K562 (cell line): ENCODE results near the gene FKBP15. TPM values are rescaled to one million over a fixed set of nuclear protein-coding genes. Genes with fewer than 3 reads are reported as not detected.

Experiments
- ATAC-seq: fragments of 200-7000 bp; cut with Tn5 transposase; 3 replicates; pipeline ENCODE4 v1.9.1; 2020; ENCODE audit warnings: moderate library complexity
- BruUV-seq: library from RNA; stranded (reverse); fragments of 400-500 nt; replicated peaks from 2 replicates; lab custom pipeline; 2021; lab: Mats Ljungman, UMichigan
- CTCF ChIA-PET: fragments of 300-600 bp; formaldehyde crosslinking; extraction: SDS; loops from one replicate; lab custom pipeline; 2021; ENCODE audit warnings: low intra/inter-chr PET ratio; lab: Yijun Ruan, JAX
- POLR2A ChIA-PET: fragments of 300-600, 350-650 bp; sonication (Branson Sonifier 250); formaldehyde crosslinking; extraction: SDS; loops from one replicate; lab custom pipeline; 2021; ENCODE audit warnings: antibody characterized with exemption, inconsistent platforms; lab: Yijun Ruan, JAX
- DNase-seq, 4 experiments: peaks; one replicate each; pipeline versions ENCODE4 v3.0.0 to v3.0.0-alpha.2; 2011 to 2018; ENCODE audit warnings: low spot score in 3 of 4, mixed read lengths in 3 of 4; ENCODE audit errors: extremely low read depth in 1 of 4
- FAIRE-seq: peaks from 2 replicates; lab custom pipeline; 2011; peaks lifted over from hg19 to GRCh38; lab: Jason Lieb, UNC
- H2AFZ ChIP-seq: 2 replicates; pipeline ENCODE4 v1.6.0; 2011; ENCODE audit warnings: low read depth, low read length, control low read depth, inconsistent platforms
- H3K27ac ChIP-seq: fragments of 200-600 bp; 3 replicates; pipeline ENCODE4 v1.8.0; 2011; ENCODE audit warnings: low read depth, mild to moderate bottlenecking, control low read depth, inconsistent platforms, low read length, moderate library complexity, mixed read lengths; ENCODE audit errors: extremely low read depth
- H3K27me3 ChIP-seq, 2 experiments: fragments of 300-600 bp in 1 of 2; 2 replicates in 1 of 2; 3 replicates in 1 of 2; pipeline versions ENCODE4 v1.6.0 to v1.8.0; 2011; ENCODE audit warnings: inconsistent platforms in 2 of 2, low read length in 2 of 2, mild to moderate bottlenecking in 1 of 2, mixed read lengths in 1 of 2, moderate library complexity in 1 of 2; ENCODE audit not compliant: control insufficient read depth in 2 of 2, insufficient read depth in 2 of 2
- H3K36me3 ChIP-seq: fragments of 300-600 bp; 3 replicates; pipeline ENCODE4 v1.8.0; 2011; ENCODE audit warnings: mild to moderate bottlenecking, low read length, inconsistent platforms; ENCODE audit not compliant: control insufficient read depth, insufficient read depth
- H3K4me1 ChIP-seq, 2 experiments: fragments of 200-600 bp in 1 of 2; replicated peaks in 1 of 2; 2 replicates in 1 of 2; 3 replicates in 1 of 2; pipeline versions ENCODE4 v1.5.1 to v1.8.0; 2011; ENCODE audit warnings: inconsistent platforms in 2 of 2, low read length in 2 of 2, mild to moderate bottlenecking in 1 of 2, mixed read lengths in 1 of 2, moderate library complexity in 1 of 2; ENCODE audit not compliant: control insufficient read depth in 2 of 2, insufficient read depth in 2 of 2
- H3K4me2 ChIP-seq: 2 replicates; pipeline ENCODE4 v1.6.1; 2011; ENCODE audit warnings: low read length, control low read depth, inconsistent platforms, mixed read lengths; ENCODE audit not compliant: insufficient read depth
- H3K4me3 ChIP-seq: fragments of 200-600 bp; sonication (generic), shearing (Covaris generic); 2 replicates; pipeline ENCODE4 v1.5.1; 2016; ENCODE audit warnings: control low read depth, inconsistent platforms
- H3K79me2 ChIP-seq: fragments of 200-600 bp; 3 replicates; pipeline ENCODE4 v1.8.0; 2011; ENCODE audit warnings: low read length, inconsistent platforms; ENCODE audit not compliant: control insufficient read depth, insufficient read depth
- H3K9ac ChIP-seq, 2 experiments: 2 replicates each; pipeline versions ENCODE4 v1.6.0 to v1.6.1; 2011; ENCODE audit warnings: low read depth in 2 of 2, low read length in 2 of 2, control low read depth in 1 of 2, inconsistent platforms in 1 of 2, mild to moderate bottlenecking in 1 of 2, mixed read lengths in 1 of 2; ENCODE audit not compliant: insufficient read depth in 1 of 2
- H3K9me1 ChIP-seq: one replicate; pipeline ENCODE4 v1.6.0; 2011; ENCODE audit warnings: inconsistent platforms, mild to moderate bottlenecking, low read length, moderate library complexity; ENCODE audit not compliant: control insufficient read depth, insufficient read depth
- H3K9me3 ChIP-seq: replicated peaks from 2 replicates; pipeline ENCODE4 v1.5.1; 2011; ENCODE audit warnings: low read depth, low read length, inconsistent platforms; ENCODE audit not compliant: control insufficient read depth, insufficient read depth
- H4K20me1 ChIP-seq: replicated peaks from 2 replicates; pipeline ENCODE4 v1.6.1; 2011; ENCODE audit warnings: low read length, inconsistent platforms, mixed read lengths; ENCODE audit not compliant: control insufficient read depth, insufficient read depth
- CEBPB ChIP-seq: fragments of 450-650 bp; IDR thresholded peaks from 2 replicates; pipeline ENCODE4 v1.6.1; 2016; ENCODE audit warnings: missing genetic modification characterization, missing compliant biosample characterization
- CHAMP1 ChIP-seq: fragments of 450-650 bp; IDR thresholded peaks from 2 replicates; pipeline ENCODE4 v1.6.1; 2016; ENCODE audit warnings: mild to moderate bottlenecking
- NFE2L1 ChIP-seq: fragments of 450-650 bp; IDR thresholded peaks from 2 replicates; pipeline ENCODE4 v1.6.1; 2016; ENCODE audit warnings: missing genetic modification characterization, low read depth, mild to moderate bottlenecking, missing compliant biosample characterization, moderate library complexity, borderline replicate concordance
- NR3C1 ChIP-seq: sonication (generic); formaldehyde crosslinking; IDR thresholded peaks from 2 replicates; pipeline ENCODE4 v1.8.1; 2022; ENCODE audit warnings: missing genetic modification reagents
- SIRT6 ChIP-seq: IDR thresholded peaks from one replicate; pipeline ENCODE4 v1.6.1; 2012; ENCODE audit warnings: low read depth, mild to moderate bottlenecking, control low read depth, inconsistent platforms, low read length, moderate library complexity
- SMARCA5 ChIP-seq: fragments of 450-650 bp; IDR thresholded peaks from 2 replicates; pipeline ENCODE4 v1.6.1; 2016
- ZBTB8A ChIP-seq: fragments of 450-650 bp; IDR thresholded peaks from 2 replicates; pipeline ENCODE4 v1.6.1; 2018; ENCODE audit warnings: mild to moderate bottlenecking, moderate library complexity; ENCODE audit not compliant: partially characterized antibody
- ZKSCAN1 ChIP-seq: fragments of 150-350 bp; IDR thresholded peaks from 2 replicates; pipeline ENCODE4 v1.6.1; 2016; ENCODE audit warnings: low read depth, low read length
- ZNF121 ChIP-seq: sonication (generic); formaldehyde crosslinking; conservative IDR thresholded peaks from 2 replicates; pipeline ENCODE4 v1.8.0; 2022; ENCODE audit warnings: missing genetic modification reagents
- ZNF551 ChIP-seq: fragments of 250-450 bp; sonication (Bioruptor Pico); IDR thresholded peaks from 2 replicates; pipeline ENCODE4 v1.5.0; 2021; ENCODE audit warnings: mild to moderate bottlenecking, moderate library complexity
- ZSCAN32 ChIP-seq: fragments of 450-650 bp; formaldehyde crosslinking; IDR thresholded peaks from 2 replicates; pipeline ENCODE4 v1.4.0; 2020; ENCODE audit warnings: mild to moderate bottlenecking, moderate library complexity
- WGBS: fragments of 100-300 bp; shearing (Covaris generic); methylation state at CpG from one replicate; pipeline ENCODE4 v1.1.6; 2016; ENCODE audit warnings: low coverage, mixed read lengths; ENCODE audit not compliant: insufficient coverage; ENCODE audit errors: missing lambda C conversion rate; 5-methylcytosine and 5-hydroxymethylcytosine counted together
- in situ Hi-C: fragments of 300-500 bp; cut with MboI; formaldehyde crosslinking; loops from 4 replicates; pipeline ENCODE4 v1.15.0; 2018; ENCODE audit warnings: inconsistent platforms, mixed read lengths
- intact Hi-C: fragments of 100-400 bp; cut with micrococcal nuclease; formaldehyde crosslinking; loops from 2 replicates; pipeline ENCODE4 v1.14.2; 2022
- polyA plus RNA-seq, 8 experiments: library from polyadenylated mRNA; depleted of rRNA in 4 of 8; stranded (reverse) in 5 of 8; unstranded in 3 of 8; fragments of >200 nt; fragmentation: Nextera tagmentation in 2 of 8; fragmentation: Illumina TruSeq in 1 of 8; extraction: Ambion mirVana in 2 of 8; extraction: Trizol in 1 of 8; gene quantifications; 2 replicates each; pipeline versions ENCODE4 v1.2.1 to v1.2.3, GENCODE V29; 2011 to 2014; ENCODE audit warnings: inconsistent platforms in 1 of 8, missing spikeins in 1 of 8
- total RNA-seq, 7 experiments: library from RNA; depleted of rRNA in 6 of 7; stranded (reverse); fragments of >200 nt in 6 of 7; fragmentation: Illumina TruSeq in 2 of 7; extraction: Trizol in 2 of 7; gene quantifications; 2 replicates each; pipeline versions ENCODE4 v1.2.1 to v1.2.3, GENCODE V29; 2011 to 2021; ENCODE audit warnings: low replicate concordance in 1 of 7
- TF ChIP-seq, protein P1 (sequence below): sonication (generic); formaldehyde crosslinking; IDR thresholded peaks from 2 replicates; pipeline ENCODE4 v1.8.1; 2022; ENCODE audit warnings: missing genetic modification reagents

FKBP15 gene
- total and polyA plus RNA-seq, 9 of the 15 experiments (the other 6 are each of a cell fraction or from before 2014, with no cell fraction given): 8.7 to 38.0 (median 18.9) TPM

DNA sequence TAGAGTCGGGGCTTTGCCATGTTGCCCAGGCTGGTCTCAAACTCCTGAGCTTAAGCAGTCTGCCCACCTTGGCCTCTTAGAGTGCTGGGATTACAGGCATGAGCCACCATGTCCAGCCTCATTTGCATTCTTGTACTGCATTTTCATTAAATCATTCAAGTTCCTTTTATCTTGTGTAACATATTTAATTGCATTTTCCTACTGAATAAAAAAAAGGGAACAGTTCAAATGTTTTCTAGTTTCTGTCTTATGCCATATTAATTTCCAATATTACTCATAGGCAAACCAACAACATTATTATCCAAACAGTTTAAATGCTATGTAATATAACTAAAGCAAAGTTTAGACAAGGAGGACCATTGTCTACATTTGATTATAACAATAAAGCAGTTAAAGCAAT is 6.4 kb upstream of the FKBP15 start:
- intact Hi-C loops (no loop called here), in situ Hi-C loops (no loop called here)
- Histone ChIP-seq H3K27ac (no peak overlapping the region), H3K4me2 (no peak overlapping the region), H3K4me3 (no peak overlapping the region), H2AFZ (no peak overlapping the region)
- POLR2A ChIA-PET: interaction anchor here (1.1 to 1.2 kb wide), 2 partner anchors 8 to 12 kb away, joined by 4 to 6 read pairs; no protein-coding TSS in a partner anchor
- TF ChIP-seq CHAMP1 (no peak), ZSCAN32 (CRISPR knock-in tag) (no peak), ZBTB8A (no peak), ZNF121 (no peak), NFE2L1 (no peak), CEBPB (tag) (no peak), ZKSCAN1 (no peak), SMARCA5 (no peak), SIRT6 (no peak), NR3C1 (CRISPR knock-in tag) (no peak), ZNF551 (CRISPR knock-in tag) (no peak)
- TF ChIP-seq, protein P1, sequence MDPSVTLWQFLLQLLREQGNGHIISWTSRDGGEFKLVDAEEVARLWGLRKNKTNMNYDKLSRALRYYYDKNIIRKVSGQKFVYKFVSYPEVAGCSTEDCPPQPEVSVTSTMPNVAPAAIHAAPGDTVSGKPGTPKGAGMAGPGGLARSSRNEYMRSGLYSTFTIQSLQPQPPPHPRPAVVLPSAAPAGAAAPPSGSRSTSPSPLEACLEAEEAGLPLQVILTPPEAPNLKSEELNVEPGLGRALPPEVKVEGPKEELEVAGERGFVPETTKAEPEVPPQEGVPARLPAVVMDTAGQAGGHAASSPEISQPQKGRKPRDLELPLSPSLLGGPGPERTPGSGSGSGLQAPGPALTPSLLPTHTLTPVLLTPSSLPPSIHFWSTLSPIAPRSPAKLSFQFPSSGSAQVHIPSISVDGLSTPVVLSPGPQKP (CRISPR knock-in tag): no peak
- TF ChIP-seq, all 486 proteins: peak for 0
- Histone ChIP-seq H3K36me3 (peaks cover 17% of the 10 kb centered on the region; the same call in 2 of the 3 replicates), H3K79me2 (peaks cover 51% of the 10 kb centered on the region), H3K9ac (no peak overlapping the region), H3K9me1 (no peaks in the 10 kb centered on the region), H4K20me1 (0 out of 2 replicates have a peak, but pooled peaks cover 2% of the 10 kb centered on the region), H3K9me3 (no peaks in the 10 kb centered on the region), H3K27me3 (no peaks in the 10 kb centered on the region), H3K4me1 (peaks cover 6 to 42% of the 10 kb centered on the region in 2 experiments; a peak in 4 of 5 replicates)
- DNase-seq (no peak), FAIRE-seq (no peak), ATAC-seq (no peak)
- CTCF ChIA-PET: no interaction called here
- WGBS: 75% methylated on average over 1 of the region's 1 CpG
- no TSS peak for BruUV-seq
